Measurements from ENCODE around the gene LIMA1. TPM values are rescaled to one million over a fixed set of nuclear protein-coding genes. Genes with fewer than 3 reads are reported as not detected.

LIMA1 gene
- total RNA-seq, 6 experiments from 2014 or later, result 7.3 to 21.9 (median 13.1) TPM

- peak; percentile 54 to 80 (median 70) for ATAC-seq
- no peaks in the 10 kb centered on the region for H3K4me1 ChIP-seq
- H3K27me3 ChIP-seq, result no peaks in the 10 kb centered on the region
- no peaks in the 10 kb centered on the region for H3K9me3 ChIP-seq
- H3K27ac ChIP-seq, result peak overlapping the region in 2 of 3 donors; percentile 21 to 47
- WGBS (ENCODE audit: insufficient coverage, low coverage, low lambda C conversion rate, missing lambda C conversion rate), result 55% methylated on average over 6 of the region's 6 CpGs
- DNase-seq, result no peak
- TF ChIP-seq POLR2A (IDR thresholded peaks at IDR 0.05) (no peak), CTCF (IDR thresholded peaks at IDR 0.05) (no peak)
- no peaks in the 10 kb centered on the region for H3K36me3 ChIP-seq
- intact Hi-C loops (cut with DNase I), result no loop called here
- no peak overlapping the region for H3K4me3 ChIP-seq
Measured at GRCh38 chr12:50211392-50212070, 71.8 kb downstream of the LIMA1 start.

- 100% methylated on average over 1 of the region's 2 CpGs for WGBS (ENCODE audit: insufficient coverage, low coverage, low lambda C conversion rate, missing lambda C conversion rate)
- Histone ChIP-seq H3K9me3 (no peaks in the 10 kb centered on the region), H3K27ac (no peak overlapping the region), H3K4me1 (no peaks in the 10 kb centered on the region), H3K27me3 (no peaks in the 10 kb centered on the region), H3K36me3 (peaks cover 0 to 13% (median under 1%) of the 10 kb centered on the region in 4 donors), H3K4me3 (no peak overlapping the region)
- DNase-seq (no peak), ATAC-seq (no peak)
- intact Hi-C loops (cut with DNase I), result no loop called here
- no peak for TF ChIP-seq CTCF (IDR thresholded peaks at IDR 0.05)
Measured at GRCh38 chr12:50207424-50207823, 75.9 kb downstream of the LIMA1 start.

- Histone ChIP-seq H3K9me3 (no peaks in the 10 kb centered on the region), H3K27ac (no peak overlapping the region), H3K36me3 (peaks cover 0 to 14% (median under 1%) of the 10 kb centered on the region in 4 donors), H3K27me3 (no peaks in the 10 kb centered on the region), H3K4me1 (no peaks in the 10 kb centered on the region), H3K4me3 (no peak overlapping the region)
- ATAC-seq (no peak), DNase-seq (no peak)
- WGBS (ENCODE audit: insufficient coverage, low coverage, low lambda C conversion rate, missing lambda C conversion rate), result 88% methylated on average over 6 of the region's 6 CpGs
- TF ChIP-seq CTCF (IDR thresholded peaks at IDR 0.05) (no peak), POLR2A (IDR thresholded peaks at IDR 0.05) (no peak)
- intact Hi-C loops (cut with DNase I), result no loop called here
Measured at GRCh38 chr12:50205648-50206047, 77.7 kb downstream of the LIMA1 start.

GRCh38 chr12:50203691-50204090 is 79.6 kb downstream of the LIMA1 start:
- no peak for ATAC-seq
- Histone ChIP-seq H3K4me1 (no peaks in the 10 kb centered on the region), H3K4me3 (no peak overlapping the region), H3K27me3 (no peaks in the 10 kb centered on the region), H3K36me3 (peaks cover 0 to 18% (median under 1%) of the 10 kb centered on the region in 4 donors), H3K27ac (no peak overlapping the region), H3K9me3 (no peaks in the 10 kb centered on the region)
- 90% methylated on average over 2 of the region's 2 CpGs for WGBS (ENCODE audit: insufficient coverage, low coverage, low lambda C conversion rate, missing lambda C conversion rate)
- intact Hi-C loops (cut with DNase I), result no loop called here
- no peak for DNase-seq
- no peak for TF ChIP-seq POLR2A (IDR thresholded peaks at IDR 0.05)
- TF ChIP-seq CTCF (IDR thresholded peaks at IDR 0.05), result no peak
